MCF 10A (cell line): ENCODE data around the gene PSMD2. TPM values are rescaled to one million over a fixed set of nuclear protein-coding genes. Genes with fewer than 3 reads are reported as not detected.

Experiments used
- BruUV-seq: library from RNA; stranded (reverse); fragments of 400-500 nt; replicated peaks from 2 replicates; lab custom pipeline; 2021; lab: Mats Ljungman, UMichigan
- CTCF ChIA-PET: fragments of 300-600 bp; sonication (Branson Sonifier 250); formaldehyde crosslinking; extraction: SDS; loops from one replicate; lab custom pipeline; 2021; ENCODE audit warnings: antibody characterized with exemption, inconsistent platforms; lab: Yijun Ruan, JAX
- POLR2A ChIA-PET: fragments of 300-600, 350-650 bp; sonication (Branson Sonifier 250); formaldehyde crosslinking; extraction: SDS; loops from one replicate; lab custom pipeline; 2020; ENCODE audit warnings: antibody characterized with exemption, inconsistent platforms; lab: Yijun Ruan, JAX
- DNase-seq: peaks from one replicate; pipeline ENCODE4 v3.0.0-alpha.2; 2018; ENCODE audit not compliant: unreplicated experiment
- H3K27ac Mint-ChIP-seq: one replicate; pipeline ENCODE4 v1.8.0; 2022; ENCODE audit warnings: mild to moderate bottlenecking, low read depth, mixed read lengths; ENCODE audit not compliant: unreplicated experiment
- H3K27me3 Mint-ChIP-seq: one replicate; pipeline ENCODE4 v1.8.0; 2022; ENCODE audit warnings: mixed read lengths; ENCODE audit not compliant: insufficient read depth, unreplicated experiment
- H3K36me3 Mint-ChIP-seq: one replicate; pipeline ENCODE4 v1.8.0; 2022; ENCODE audit warnings: mild to moderate bottlenecking, moderate library complexity, mixed read lengths; ENCODE audit not compliant: insufficient read depth, unreplicated experiment
- H3K4me1 Mint-ChIP-seq: one replicate; pipeline ENCODE4 v1.8.0; 2022; ENCODE audit warnings: mixed read lengths; ENCODE audit not compliant: insufficient read depth, unreplicated experiment
- H3K4me3 Mint-ChIP-seq: one replicate; pipeline ENCODE4 v1.8.0; 2022; ENCODE audit warnings: mild to moderate bottlenecking, moderate library complexity, mixed read lengths; ENCODE audit not compliant: unreplicated experiment
- H3K9me3 Mint-ChIP-seq: one replicate; pipeline ENCODE4 v1.8.0; 2022; ENCODE audit warnings: mixed read lengths; ENCODE audit not compliant: unreplicated experiment
- CTCF ChIP-seq: fragments of 200-600 bp; IDR thresholded peaks from one replicate; pipeline ENCODE4 v1.8.0; 2022; ENCODE audit warnings: antibody characterized with exemption, mild to moderate bottlenecking; ENCODE audit not compliant: unreplicated experiment
- intact Hi-C: fragments of 100-400 bp; cut with micrococcal nuclease; formaldehyde crosslinking; loops from 2 replicates; pipeline ENCODE4 v1.14.1; 2022
- total RNA-seq: library from RNA; stranded (reverse); gene quantifications from 2 replicates; pipeline ENCODE4 v1.2.3, GENCODE V29; 2022

The PSMD2 gene
- total RNA-seq, 1 experiment from 2014 or later: 284 TPM

GRCh38 chr3:184299488-184300377 lies 692 bp downstream of the PSMD2 start:
- CTCF ChIA-PET: interaction anchor here (0.5 to 1.4 kb wide), 6 partner anchors 10 to 478 kb away, joined by 3 to 6 read pairs (median 4); no protein-coding TSS in a partner anchor

GRCh38 chr3:184300378-184300720 lies 1.3 kb downstream of the PSMD2 start:
- Mint-ChIP-seq H3K4me3 (peak overlapping the region; percentile 83), H3K9me3 (no peaks in the 10 kb centered on the region), H3K4me1 (peaks cover 5% of the 10 kb centered on the region), H3K27me3 (no peaks in the 10 kb centered on the region), H3K27ac (peak overlapping the region; percentile 82), H3K36me3 (peaks cover 58% of the 10 kb centered on the region)
- intact Hi-C loops: no loop called here
- ChIA-PET POLR2A (interaction anchor here (1.0 to 2.2 kb wide), 5 partner anchors 16 to 124 kb away, joined by 3 to 16 read pairs (median 8); partner anchors contain the start of gene EEF1AKMT4), CTCF (interaction anchor here (0.5 to 1.4 kb wide), 5 partner anchors 11 to 164 kb away, joined by 3 to 6 read pairs (median 4); no protein-coding TSS in a partner anchor)
- TF ChIP-seq CTCF: no peak
- BruUV-seq: TSS peak; percentile 35
- peak; percentile 13 for DNase-seq

More at GRCh38 chr3:184299488-184300377, 692 bp downstream of the PSMD2 start:
- Mint-ChIP-seq H3K4me1 (peaks cover 5% of the 10 kb centered on the region), H3K27ac (peak overlapping the region; percentile 82), H3K27me3 (no peaks in the 10 kb centered on the region), H3K9me3 (no peaks in the 10 kb centered on the region), H3K36me3 (peaks cover 54% of the 10 kb centered on the region), H3K4me3 (peak overlapping the region; percentile 83)
- intact Hi-C loops: loop anchor here (1.0 kb wide), 1 partner anchor 49 kb away; no protein-coding TSS in a partner anchor
- no peak for TF ChIP-seq CTCF
- POLR2A ChIA-PET: interaction anchor here (0.7 to 2.2 kb wide), 14 partner anchors 12 to 166 kb away, joined by 3 to 16 read pairs (median 4); partner anchors contain the start of genes EEF1AKMT4 and EIF2B5
- TSS peak; percentile 92 for BruUV-seq
- DNase-seq: peak; percentile 33

- Mint-ChIP-seq H3K4me3 (no peak overlapping the region), H3K27me3 (no peaks in the 10 kb centered on the region), H3K9me3 (no peaks in the 10 kb centered on the region), H3K27ac (no peak overlapping the region), H3K36me3 (peaks cover 89% of the 10 kb centered on the region), H3K4me1 (no peaks in the 10 kb centered on the region)
- ChIA-PET POLR2A (no interaction called here), CTCF (interaction anchor here (0.7 to 1.1 kb wide), 4 partner anchors 10 to 34 kb away, joined by 3 to 7 read pairs (median 3); no protein-coding TSS in a partner anchor)
- peak; percentile 39 for DNase-seq
- TF ChIP-seq CTCF: peak; percentile 26
- intact Hi-C loops: no loop called here
- no TSS peak for BruUV-seq
These were observed 6.5 kb downstream of the PSMD2 start for GRCh38 chr3:184305577-184305976.
